Kidney (tissue), 14 donors: Measurements from ENCODE around the gene LAMA4. TPM values are rescaled to one million over a fixed set of nuclear protein-coding genes. Genes with fewer than 3 reads are reported as not detected.

Experiments
- DNase-seq, 5 donors: peaks; one replicate each; pipeline ENCODE4 v3.0.0-alpha.2; 2013 to 2020
- FAIRE-seq: peaks from 2 replicates; lab custom pipeline; 2012; peaks lifted over from hg19 to GRCh38; lab: Jason Lieb, UNC
- H3K27ac ChIP-seq, 2 donors: one replicate each; pipeline ENCODE4 v1.7.0; 2013; ENCODE audit warnings: low read depth in 2 of 2, low read length in 2 of 2, inconsistent platforms in 1 of 2
- H3K27me3 ChIP-seq: one replicate; pipeline ENCODE4 v1.7.1; 2013; ENCODE audit warnings: low read length, inconsistent platforms; ENCODE audit not compliant: control insufficient read depth, insufficient read depth
- H3K36me3 ChIP-seq, 3 donors: one replicate each; pipeline versions ENCODE4 v1.7.0 to v1.7.1; 2013; ENCODE audit warnings: low read length in 3 of 3, control low read depth in 1 of 3, inconsistent platforms in 1 of 3; ENCODE audit not compliant: insufficient read depth in 3 of 3, control insufficient read depth in 2 of 3
- H3K4me1 ChIP-seq, 3 donors: one replicate each; pipeline versions ENCODE4 v1.7.0 to v1.7.1; 2013; ENCODE audit warnings: low read length in 3 of 3, inconsistent platforms in 1 of 3, low read depth in 1 of 3; ENCODE audit not compliant: control insufficient read depth in 2 of 3, insufficient read depth in 2 of 3
- H3K4me3 ChIP-seq, 3 donors: one replicate each; pipeline versions ENCODE4 v1.7.0 to v1.8.1; 2013; ENCODE audit warnings: low read length in 3 of 3, control low read depth in 1 of 3, inconsistent platforms in 1 of 3
- H3K9ac ChIP-seq, 3 donors: one replicate each; pipeline versions ENCODE4 v1.7.0 to v1.7.1; 2013; ENCODE audit warnings: low read length in 3 of 3, control low read depth in 1 of 3, inconsistent platforms in 1 of 3
- H3K9me3 ChIP-seq, 3 donors: one replicate each; pipeline versions ENCODE4 v1.7.0 to v1.7.1; 2013; ENCODE audit warnings: low read length in 3 of 3, control low read depth in 1 of 3, inconsistent platforms in 1 of 3; ENCODE audit not compliant: control insufficient read depth in 2 of 3, insufficient read depth in 1 of 3
- intact Hi-C: fragments of 100-400 bp; cut with DNase I; formaldehyde crosslinking; loops from one replicate; pipeline ENCODE4 v1.11.1; 2022
- polyA plus RNA-seq: library from polyadenylated mRNA; stranded (reverse); fragments of 350-450 nt; fragmentation: Illumina TruSeq; extraction: RNeasy Lipid Tissue Mini Kit (QIAGEN cat#74804); gene quantifications from one replicate; pipeline ENCODE4 v1.2.3, GENCODE V29; 2014; ENCODE audit warnings: low read depth, low replicate concordance; ENCODE audit not compliant: insufficient read depth
- total RNA-seq: library from RNA; stranded (reverse); fragmentation: NEBNext Ultra II Directional; extraction: Animal tissue kit (Norgen Biotek cat#: 25700); gene quantifications from one replicate; pipeline ENCODE4 v1.2.1, GENCODE V29; 2021
- TF ChIP-seq, protein P1 (sequence below): IDR thresholded peaks from 3 replicates; pipeline ENCODE4 v1.5.1; 2012; ENCODE audit warnings: mild to moderate bottlenecking, moderate library complexity, borderline replicate concordance; ENCODE audit not compliant: insufficient read depth; ENCODE audit errors: extremely low read depth
- donor health status: control.
- donor health status: control.
- donor health status: control.
- donor health status: control.
- donor health status: control.
- donor health status: DM: yes; HTN: yes; CAD: no.
- donor health status: Normal renal cell carcinoma (clear cell type).

Gene LAMA4
- total and polyA plus RNA-seq, 2 donors from 2014 or later = 5.6 to 20.7 TPM

DNA sequence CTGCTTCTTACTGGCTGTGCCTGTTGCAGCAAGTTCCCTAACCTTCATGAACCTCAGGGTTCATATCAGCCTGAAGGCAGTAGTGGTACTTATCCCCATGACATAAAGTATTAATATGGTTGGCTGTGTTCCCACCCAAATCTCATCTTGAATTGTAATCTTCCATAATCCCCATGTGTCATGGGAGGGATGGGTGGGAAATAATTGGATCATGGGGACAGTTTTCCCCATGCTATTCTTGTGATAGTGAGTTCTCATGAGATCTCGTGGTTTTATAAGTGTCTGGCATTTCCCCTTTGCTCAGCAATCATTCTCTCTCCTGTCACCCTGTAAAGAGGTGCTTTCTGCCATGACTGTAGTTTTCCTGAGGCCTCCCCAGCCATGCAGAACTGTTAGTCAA is 105.1 kb downstream of the LAMA4 start:
- TF ChIP-seq, protein P1, sequence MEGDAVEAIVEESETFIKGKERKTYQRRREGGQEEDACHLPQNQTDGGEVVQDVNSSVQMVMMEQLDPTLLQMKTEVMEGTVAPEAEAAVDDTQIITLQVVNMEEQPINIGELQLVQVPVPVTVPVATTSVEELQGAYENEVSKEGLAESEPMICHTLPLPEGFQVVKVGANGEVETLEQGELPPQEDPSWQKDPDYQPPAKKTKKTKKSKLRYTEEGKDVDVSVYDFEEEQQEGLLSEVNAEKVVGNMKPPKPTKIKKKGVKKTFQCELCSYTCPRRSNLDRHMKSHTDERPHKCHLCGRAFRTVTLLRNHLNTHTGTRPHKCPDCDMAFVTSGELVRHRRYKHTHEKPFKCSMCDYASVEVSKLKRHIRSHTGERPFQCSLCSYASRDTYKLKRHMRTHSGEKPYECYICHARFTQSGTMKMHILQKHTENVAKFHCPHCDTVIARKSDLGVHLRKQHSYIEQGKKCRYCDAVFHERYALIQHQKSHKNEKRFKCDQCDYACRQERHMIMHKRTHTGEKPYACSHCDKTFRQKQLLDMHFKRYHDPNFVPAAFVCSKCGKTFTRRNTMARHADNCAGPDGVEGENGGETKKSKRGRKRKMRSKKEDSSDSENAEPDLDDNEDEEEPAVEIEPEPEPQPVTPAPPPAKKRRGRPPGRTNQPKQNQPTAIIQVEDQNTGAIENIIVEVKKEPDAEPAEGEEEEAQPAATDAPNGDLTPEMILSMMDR = no peak
- Histone ChIP-seq H3K4me1 (no peaks in the 10 kb centered on the region), H3K36me3 (no peaks in the 10 kb centered on the region), H3K27ac (peak overlapping the region in 1 of 2 donors; percentile 41), H3K27me3 (no peaks in the 10 kb centered on the region), H3K4me3 (no peak overlapping the region), H3K9me3 (no peaks in the 10 kb centered on the region), H3K9ac (no peak overlapping the region)
- FAIRE-seq (no peak), DNase-seq (no peak)
- intact Hi-C loops = no loop called here

DNA sequence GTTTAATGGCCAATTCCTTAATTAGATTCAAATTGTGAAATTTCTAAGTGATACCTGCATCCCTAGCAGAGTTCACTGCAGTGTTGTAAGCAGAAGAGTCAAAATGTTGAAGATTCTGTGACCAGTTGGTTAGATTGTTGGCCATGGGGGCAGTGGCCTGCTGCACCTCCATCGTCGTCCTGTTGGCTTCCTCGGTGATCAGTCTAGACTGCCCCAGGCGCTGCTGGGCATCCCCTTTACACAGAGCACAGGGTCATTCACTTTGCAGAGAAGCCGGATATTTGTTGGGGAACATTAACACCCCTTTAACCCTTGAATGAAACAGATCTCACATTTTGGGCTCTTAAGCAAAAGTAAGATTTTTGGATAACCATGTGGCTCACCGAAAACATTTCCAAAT is 106.3 kb downstream of the LAMA4 start:
- Histone ChIP-seq H3K9me3 (no peaks in the 10 kb centered on the region), H3K27ac (no peak overlapping the region), H3K9ac (no peak overlapping the region), H3K4me1 (no peaks in the 10 kb centered on the region), H3K27me3 (no peaks in the 10 kb centered on the region), H3K36me3 (no peaks in the 10 kb centered on the region), H3K4me3 (no peak overlapping the region)
- intact Hi-C loops = no loop called here
- TF ChIP-seq, protein P1 = no peak
- FAIRE-seq = no peak
- DNase-seq = no peak

DNA sequence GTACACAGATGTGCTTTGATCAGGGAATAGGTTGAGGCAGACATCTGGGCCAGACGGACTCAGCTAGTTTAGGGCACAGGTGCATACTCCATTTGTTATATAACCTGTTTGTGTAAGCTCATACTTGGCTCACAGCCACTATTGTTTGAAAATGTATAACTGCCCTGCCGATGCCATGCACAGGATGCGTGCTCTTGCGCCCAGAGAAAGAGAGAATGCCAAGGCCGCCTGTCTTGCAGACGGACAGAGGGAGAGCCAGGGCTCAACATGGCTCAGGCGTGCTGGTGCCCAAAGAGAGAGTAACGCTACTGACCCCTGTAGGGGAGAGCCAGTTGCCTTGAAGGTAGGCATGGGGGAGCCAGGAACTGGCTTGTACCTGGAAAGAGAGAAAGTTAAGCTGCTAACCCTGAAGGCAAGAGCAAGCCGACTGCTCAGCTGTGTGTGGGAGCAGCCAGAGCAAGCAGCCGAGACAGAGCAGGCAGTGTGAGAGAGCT is 109.2 kb downstream of the LAMA4 start:
- FAIRE-seq = no peak
- no peak for DNase-seq
- peaks cover 0 to 3% (median 0%) of the 10 kb centered on the region in 3 donors for H3K36me3 ChIP-seq
- no peak overlapping the region for H3K27ac ChIP-seq
- TF ChIP-seq, protein P1 = no peak
- H3K4me1 ChIP-seq = no peaks in the 10 kb centered on the region
- H3K4me3 ChIP-seq = no peak overlapping the region
- no peak overlapping the region for H3K9ac ChIP-seq
- H3K27me3 ChIP-seq = no peaks in the 10 kb centered on the region
- no peaks in the 10 kb centered on the region for H3K9me3 ChIP-seq
- intact Hi-C loops = no loop called here
